Tibial nerve (tissue), 4 donors: ENCODE measurements around the gene CD40. TPM values are rescaled to one million over a fixed set of nuclear protein-coding genes. Genes with fewer than 3 reads are reported as not detected.

Source experiments
- DNase-seq, 2 donors: peaks; one replicate each; pipeline ENCODE4 v3.0.0-alpha.2; 2019; ENCODE audit warnings: low spot score in 2 of 2
- H3K27ac ChIP-seq, 4 donors: fragments of 200-600 bp; sonication (generic) in 3 of 4; one replicate each; pipeline ENCODE4 v1.5.1; 2017 to 2019; ENCODE audit warnings: mild to moderate bottlenecking in 1 of 4
- H3K27me3 ChIP-seq, 2 donors: fragments of 200-600 bp; sonication (generic) in 1 of 2; one replicate each; pipeline versions ENCODE4 v1.5.1 to v1.6.0; 2017 to 2019
- H3K36me3 ChIP-seq, 3 donors: fragments of 200-600 bp; sonication (generic); one replicate each; pipeline ENCODE4 v1.5.1; 2018 to 2019
- H3K4me1 ChIP-seq, 4 donors: fragments of 200-600 bp; sonication (generic) in 3 of 4; one replicate each; pipeline ENCODE4 v1.5.1; 2017 to 2019
- H3K4me3 ChIP-seq, 4 donors: fragments of 200-600 bp; sonication (generic) in 3 of 4; one replicate each; pipeline ENCODE4 v1.5.1; 2017 to 2019; ENCODE audit warnings: mild to moderate bottlenecking in 1 of 4, moderate library complexity in 1 of 4
- H3K9me3 ChIP-seq, 4 donors: fragments of 200-600 bp; sonication (generic) in 3 of 4; one replicate each; pipeline ENCODE4 v1.5.1; 2017 to 2019
- CTCF ChIP-seq, 5 experiments: fragments of 200-600 bp in 3 of 5; fragments of 450-650 bp in 2 of 5; sonication (generic) in 3 of 5; IDR thresholded peaks; one replicate each; pipeline ENCODE4 v1.5.1; 2016 to 2019; ENCODE audit warnings: antibody characterized with exemption in 5 of 5, mild to moderate bottlenecking in 3 of 5, moderate library complexity in 2 of 5
- EP300 ChIP-seq, 2 donors: sonication (generic); formaldehyde crosslinking; IDR thresholded peaks; one replicate each; pipeline ENCODE4 v1.6.1; 2017; ENCODE audit warnings: antibody characterized with exemption in 2 of 2, mild to moderate bottlenecking in 1 of 2
- POLR2A ChIP-seq, 2 donors: fragments of 450-650 bp; IDR thresholded peaks; one replicate each; pipeline ENCODE4 v1.6.1; 2017; ENCODE audit warnings: antibody characterized with exemption in 2 of 2, mild to moderate bottlenecking in 2 of 2, moderate library complexity in 2 of 2
- WGBS, 2 donors: methylation state at CpG; one replicate each; pipeline ENCODE4 v1.1.5; 2018; 5-methylcytosine and 5-hydroxymethylcytosine counted together
- total RNA-seq, 4 donors: library from RNA; depleted of rRNA; stranded (reverse); fragments of >200 nt; gene quantifications; one replicate each; pipeline ENCODE4 v1.1.0, GENCODE V29; 2016

The CD40 gene
- total RNA-seq, 4 donors from 2014 or later: 18.0 to 32.8 (median 25.1) TPM

GRCh38 chr20:46164254-46164653 is 46.1 kb downstream of the CD40 start:
- Histone ChIP-seq H3K9me3 (no peaks in the 10 kb centered on the region), H3K4me1 (no peaks in the 10 kb centered on the region), H3K36me3 (no peaks in the 10 kb centered on the region), H3K4me3 (no peak overlapping the region), H3K27ac (no peak overlapping the region), H3K27me3 (peaks cover 0 to 41% of the 10 kb centered on the region in 2 donors)
- DNase-seq: no peak
- TF ChIP-seq POLR2A (IDR thresholded peaks at IDR 0.05) (no peak), EP300 (IDR thresholded peaks at IDR 0.05) (no peak), CTCF (IDR thresholded peaks at IDR 0.05) (no peak)
- WGBS, 2 donors: 37 to 56% methylated on average over 7 of the region's 7 CpGs

- Histone ChIP-seq H3K27me3 (peaks cover 0 to 46% of the 10 kb centered on the region in 2 donors), H3K36me3 (no peaks in the 10 kb centered on the region)
- no peak for TF ChIP-seq EP300 (IDR thresholded peaks at IDR 0.05)
Measured at GRCh38 chr20:46167080-46167479, 49.0 kb downstream of the CD40 start.

GRCh38 chr20:46168438-46168837 is 50.3 kb downstream of the CD40 start:
- Histone ChIP-seq H3K27ac (no peak overlapping the region), H3K4me1 (no peaks in the 10 kb centered on the region), H3K36me3 (no peaks in the 10 kb centered on the region), H3K27me3 (peaks cover 0 to 46% of the 10 kb centered on the region in 2 donors), H3K9me3 (no peaks in the 10 kb centered on the region), H3K4me3 (no peak overlapping the region)
- DNase-seq: no peak
- WGBS, 2 donors: 51 to 65% methylated on average over 6 to 8 of the region's 8 CpGs
- TF ChIP-seq POLR2A (IDR thresholded peaks at IDR 0.05) (no peak), CTCF (IDR thresholded peaks at IDR 0.05) (no peak), EP300 (IDR thresholded peaks at IDR 0.05) (no peak)

More at GRCh38 chr20:46167080-46167479, 49.0 kb downstream of the CD40 start:
- Histone ChIP-seq H3K4me3 (no peak overlapping the region), H3K27ac (no peak overlapping the region), H3K4me1 (no peaks in the 10 kb centered on the region), H3K9me3 (no peaks in the 10 kb centered on the region)
- no peak for DNase-seq

GRCh38 chr20:46169245-46170171 is 51.4 kb downstream of the CD40 start:
- WGBS, 2 donors: 60 to 66% methylated on average over 11 to 13 of the region's 13 CpGs
- TF ChIP-seq POLR2A (IDR thresholded peaks at IDR 0.05) (no peak), CTCF (IDR thresholded peaks at IDR 0.05) (no peak), EP300 (IDR thresholded peaks at IDR 0.05) (no peak)
- H3K4me3 ChIP-seq: no peak overlapping the region

GRCh38 chr20:46171476-46171875 is 53.4 kb downstream of the CD40 start:
- 54 to 61% methylated on average over 2 of the region's 2 CpGs for WGBS, 2 donors

More at GRCh38 chr20:46169245-46170171, 51.4 kb downstream of the CD40 start:
- H3K9me3 ChIP-seq: no peaks in the 10 kb centered on the region
- H3K4me1 ChIP-seq: peaks cover 0 to 3% (median 0%) of the 10 kb centered on the region in 4 donors
- H3K27me3 ChIP-seq: peaks cover 0 to 48% of the 10 kb centered on the region in 2 donors
- no peak overlapping the region for H3K27ac ChIP-seq
- no peak for DNase-seq
- no peaks in the 10 kb centered on the region for H3K36me3 ChIP-seq

More at GRCh38 chr20:46171476-46171875, 53.4 kb downstream of the CD40 start:
- no peak for TF ChIP-seq CTCF (IDR thresholded peaks at IDR 0.05)
- TF ChIP-seq POLR2A (IDR thresholded peaks at IDR 0.05): no peak
- TF ChIP-seq EP300 (IDR thresholded peaks at IDR 0.05): no peak
- no peaks in the 10 kb centered on the region for H3K36me3 ChIP-seq
- H3K4me1 ChIP-seq: peaks cover 0 to 6% (median 0%) of the 10 kb centered on the region in 4 donors
- H3K9me3 ChIP-seq: no peaks in the 10 kb centered on the region
- DNase-seq: no peak
- H3K27me3 ChIP-seq: peaks cover 0 to 59% of the 10 kb centered on the region in 2 donors
- no peak overlapping the region for H3K4me3 ChIP-seq
- H3K27ac ChIP-seq: no peak overlapping the region
